ENCODE data around the gene PSORS1C1. TPM values are rescaled to one million over a fixed set of nuclear protein-coding genes. Genes with fewer than 3 reads are reported as not detected.

Gene PSORS1C1
- total and polyA plus RNA-seq, 4 donors = 1.1 to 10.8 (median 2.5) TPM

DNA sequence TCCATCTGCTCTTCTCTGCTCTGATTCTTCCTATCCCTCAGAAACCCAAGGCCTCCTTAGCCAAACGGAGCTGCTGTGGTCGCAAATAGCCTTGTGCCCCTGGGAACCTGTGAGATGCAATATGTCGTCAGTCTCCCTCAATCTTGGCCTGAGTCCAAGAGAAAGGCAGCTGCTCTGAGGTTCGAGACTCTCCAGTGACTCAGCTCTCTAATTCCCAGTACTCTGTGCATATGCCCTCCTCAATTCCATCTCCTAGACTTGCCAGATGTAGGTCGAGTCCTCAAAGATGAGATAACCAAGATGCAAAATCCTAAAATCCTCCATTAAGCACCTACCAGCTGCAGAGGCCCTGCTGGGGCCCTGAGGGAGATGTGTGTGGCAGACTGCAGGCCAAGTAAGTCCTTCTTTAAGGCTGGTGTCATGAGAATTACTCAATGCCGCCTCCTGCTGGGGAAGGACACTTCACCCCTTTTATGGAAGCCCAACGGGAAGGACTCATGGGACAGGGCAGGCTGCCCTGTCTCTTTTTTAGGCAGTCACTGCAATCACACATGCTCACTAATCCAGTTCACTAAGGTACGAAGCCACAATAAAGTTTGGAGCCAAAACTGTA, 30.8 kb upstream of the PSORS1C1 start:
- WGBS, 2 donors = 60 to 68% methylated on average over 8 of the region's 8 CpGs
- no peak for TF ChIP-seq CTCF (IDR thresholded peaks at IDR 0.05; ENCODE audit: control extremely low read depth, extremely low read depth)
- Histone ChIP-seq H3K4me3 (no peak overlapping the region), H3K27me3 (ENCODE audit: control insufficient read depth in 3 of 3, insufficient read depth in 3 of 3, low read length in 2 of 3) (peaks cover 0 to 6% (median 0%) of the 10 kb centered on the region in 3 donors), H3K9me3 (ENCODE audit: control insufficient read depth in 4 of 4, insufficient read depth in 3 of 4, low read length in 3 of 4) (no peaks in the 10 kb centered on the region), H3K27ac (ENCODE audit: low read depth in 1 of 2, low read length in 1 of 2) (no peak overlapping the region), H3K4me1 (ENCODE audit: control insufficient read depth in 5 of 5, insufficient read depth in 5 of 5, low read length in 5 of 5) (peaks cover 0 to 6% (median 0%) of the 10 kb centered on the region in 5 donors), H3K9ac (ENCODE audit: insufficient read depth in 1 of 2, low read length in 2 of 2) (no peak overlapping the region), H3K36me3 (ENCODE audit: control insufficient read depth in 4 of 4, insufficient read depth in 4 of 4, low read length in 4 of 4) (no peaks in the 10 kb centered on the region)
- ATAC-seq (ENCODE audit: insufficient read depth, low FRiP score) (no peak), DNase-seq (no peak)

GRCh38 chr6:31086788-31087440, 27.7 kb upstream of the PSORS1C1 start:
- peak overlapping the region in 1 of 2 donors; percentile 73 for H3K27ac ChIP-seq (ENCODE audit: low read depth in 1 of 2, low read length in 1 of 2)
- H3K4me1 ChIP-seq (ENCODE audit: control insufficient read depth in 5 of 5, insufficient read depth in 5 of 5, low read length in 5 of 5) = peaks cover 0 to 3% (median 0%) of the 10 kb centered on the region in 5 donors
- peaks cover 0 to 6% (median 0%) of the 10 kb centered on the region in 3 donors for H3K27me3 ChIP-seq (ENCODE audit: control insufficient read depth in 3 of 3, insufficient read depth in 3 of 3, low read length in 2 of 3)
- H3K4me3 ChIP-seq = no peak overlapping the region
- DNase-seq = no peak
- no peaks in the 10 kb centered on the region for H3K9me3 ChIP-seq (ENCODE audit: control insufficient read depth in 4 of 4, insufficient read depth in 3 of 4, low read length in 3 of 4)
- H3K36me3 ChIP-seq (ENCODE audit: control insufficient read depth in 4 of 4, insufficient read depth in 4 of 4, low read length in 4 of 4) = no peaks in the 10 kb centered on the region
- no peak for ATAC-seq (ENCODE audit: insufficient read depth, low FRiP score)
- H3K9ac ChIP-seq (ENCODE audit: insufficient read depth in 1 of 2, low read length in 2 of 2) = no peak overlapping the region
- TF ChIP-seq CTCF (IDR thresholded peaks at IDR 0.05; ENCODE audit: control extremely low read depth, extremely low read depth) = no peak
- 29 to 38% methylated on average over 7 of the region's 7 CpGs for WGBS, 2 donors

DNA sequence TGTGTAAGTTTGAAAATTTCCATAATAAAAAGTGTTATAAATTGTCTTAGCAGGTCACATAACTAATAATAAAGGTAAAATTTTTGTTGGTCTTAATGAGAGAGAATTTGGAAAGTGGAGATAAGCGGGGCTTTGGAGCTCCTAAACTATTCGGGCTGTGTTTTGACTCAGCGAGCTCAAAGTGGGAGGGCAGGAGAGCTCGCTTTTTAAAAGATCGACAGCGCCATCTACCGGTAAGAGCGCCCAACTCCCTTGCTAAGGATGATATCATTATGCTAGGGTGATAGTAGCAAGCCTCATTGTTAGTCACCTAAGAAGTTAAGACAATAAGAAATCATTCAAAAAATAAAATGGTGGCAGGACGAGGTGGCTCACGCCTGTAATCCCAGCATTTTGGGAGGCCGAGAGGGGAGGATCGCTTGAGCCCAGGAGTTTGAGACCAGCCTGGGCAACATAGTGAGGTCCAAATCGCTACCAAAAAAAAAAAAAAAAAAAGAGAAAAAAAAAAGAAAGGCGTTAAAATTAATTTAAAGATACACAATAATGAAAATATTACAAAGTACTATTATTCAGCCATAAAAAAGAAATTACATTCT, 27.0 kb upstream of the PSORS1C1 start:
- ATAC-seq (ENCODE audit: insufficient read depth, low FRiP score) (peak; percentile 93), DNase-seq (peak; percentile 84 to 92 (median 90))
- peak; percentile 80 for TF ChIP-seq CTCF (IDR thresholded peaks at IDR 0.05; ENCODE audit: control extremely low read depth, extremely low read depth)
- WGBS, 2 donors = 11 to 14% methylated on average over 14 of the region's 14 CpGs
- no peak overlapping the region for H3K27ac ChIP-seq (ENCODE audit: low read depth in 1 of 2, low read length in 1 of 2)
- no peaks in the 10 kb centered on the region for H3K9me3 ChIP-seq (ENCODE audit: control insufficient read depth in 4 of 4, insufficient read depth in 3 of 4, low read length in 3 of 4)
- H3K4me3 ChIP-seq = no peak overlapping the region
- H3K36me3 ChIP-seq (ENCODE audit: control insufficient read depth in 4 of 4, insufficient read depth in 4 of 4, low read length in 4 of 4) = no peaks in the 10 kb centered on the region
- peaks cover 0 to 3% (median 0%) of the 10 kb centered on the region in 5 donors for H3K4me1 ChIP-seq (ENCODE audit: control insufficient read depth in 5 of 5, insufficient read depth in 5 of 5, low read length in 5 of 5)
- no peak overlapping the region for H3K9ac ChIP-seq (ENCODE audit: insufficient read depth in 1 of 2, low read length in 2 of 2)
- peaks cover 0 to 6% (median 0%) of the 10 kb centered on the region in 3 donors for H3K27me3 ChIP-seq (ENCODE audit: control insufficient read depth in 3 of 3, insufficient read depth in 3 of 3, low read length in 2 of 3)

All from lung (tissue), 12 donors.